ENCODE data around the gene ZNF525.

DNA sequence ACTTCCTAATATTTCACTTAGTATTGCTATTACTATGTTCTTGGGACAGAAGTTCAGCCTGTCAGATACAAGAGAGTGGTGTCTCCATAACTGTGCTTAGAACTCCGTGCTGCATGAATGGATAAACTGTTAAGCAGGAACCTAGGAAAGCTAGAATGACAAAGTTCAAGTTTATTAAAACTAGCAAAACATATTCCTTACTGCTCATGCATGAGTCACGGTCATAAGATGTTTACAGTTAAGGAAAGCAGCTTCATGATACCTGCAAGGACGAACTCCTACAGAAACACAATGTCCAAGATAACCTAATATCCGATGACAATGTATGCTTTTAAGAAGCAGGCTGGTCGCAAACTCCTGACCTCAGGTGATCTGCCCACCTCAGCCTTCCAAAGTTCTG lies 23.4 kb downstream of the ZNF525 start:
- TF ChIP-seq PAX5 (IDR thresholded peaks at IDR 0.05; ENCODE audit: insufficient read depth, low read length, severe bottlenecking) = no peak
- TF ChIP-seq POLR2A (IDR thresholded peaks at IDR 0.05; ENCODE audit: low read depth, low read length) = no peak
- no peak for TF ChIP-seq POLR2AphosphoS5 (IDR thresholded peaks at IDR 0.05; ENCODE audit: low read depth, low read length)
- TF ChIP-seq TAF1 (IDR thresholded peaks at IDR 0.05; ENCODE audit: low read depth, low read length) = no peak
- TF ChIP-seq SPI1 (IDR thresholded peaks at IDR 0.05; ENCODE audit: low read depth, low read length) = no peak
- TF ChIP-seq POU2F2 (IDR thresholded peaks at IDR 0.05; ENCODE audit: low read depth, low read length) = no peak

Data from GM12891 (cell line).